Pulmonary artery endothelial cell (primary cell): Measurements from ENCODE around the gene TRAPPC3L. TPM values are rescaled to one million over a fixed set of nuclear protein-coding genes. Genes with fewer than 3 reads are reported as not detected.

Experiments
- total RNA-seq: library from RNA; depleted of rRNA; stranded (reverse); fragments of >200 nt; gene quantifications from 2 replicates; pipeline ENCODE4 v1.2.3, GENCODE V29; 2014

TRAPPC3L gene
- total RNA-seq, 1 donor from 2014 or later: 0.07 TPM

Other genes with a start within 250 kb of the TRAPPC3L start
- gene DSE, start 174.7 kb downstream of the TRAPPC3L start, total RNA-seq: 64.2 and 66.1 TPM in 2 replicates
- 0.32 and 0.40 TPM in 2 replicates for gene CALHM6, start 84.3 kb downstream of the TRAPPC3L start, total RNA-seq
- 7.8 and 14.8 TPM in 2 replicates for gene CALHM5, start 34.0 kb downstream of the TRAPPC3L start, total RNA-seq
- gene CALHM4, start 8.1 kb upstream of the TRAPPC3L start, total RNA-seq: 0.13 and 0.28 TPM in 2 replicates
- 24.7 and 25.9 TPM in 2 replicates for gene RWDD1, start 25.8 kb upstream of the TRAPPC3L start, total RNA-seq
- gene RSPH4A, start 70.8 kb upstream of the TRAPPC3L start, total RNA-seq: 0.04 and 0.13 TPM in 2 replicates
- gene ZUP1, start 123.1 kb upstream of the TRAPPC3L start, total RNA-seq: 12.5 and 19.1 TPM in 2 replicates
- 10.5 and 12.2 TPM in 2 replicates for gene KPNA5, start 135.5 kb upstream of the TRAPPC3L start, total RNA-seq
- 0.07 and 0.35 TPM in 2 replicates for gene FAM162B, start 220.0 kb upstream of the TRAPPC3L start, total RNA-seq